Measurements from ENCODE around the gene SH3PXD2A. TPM values are rescaled to one million over a fixed set of nuclear protein-coding genes. Genes with fewer than 3 reads are reported as not detected.

The SH3PXD2A gene
- total and polyA plus RNA-seq, 2 experiments from 2014 or later = 1.8 to 5.0 TPM

DNA sequence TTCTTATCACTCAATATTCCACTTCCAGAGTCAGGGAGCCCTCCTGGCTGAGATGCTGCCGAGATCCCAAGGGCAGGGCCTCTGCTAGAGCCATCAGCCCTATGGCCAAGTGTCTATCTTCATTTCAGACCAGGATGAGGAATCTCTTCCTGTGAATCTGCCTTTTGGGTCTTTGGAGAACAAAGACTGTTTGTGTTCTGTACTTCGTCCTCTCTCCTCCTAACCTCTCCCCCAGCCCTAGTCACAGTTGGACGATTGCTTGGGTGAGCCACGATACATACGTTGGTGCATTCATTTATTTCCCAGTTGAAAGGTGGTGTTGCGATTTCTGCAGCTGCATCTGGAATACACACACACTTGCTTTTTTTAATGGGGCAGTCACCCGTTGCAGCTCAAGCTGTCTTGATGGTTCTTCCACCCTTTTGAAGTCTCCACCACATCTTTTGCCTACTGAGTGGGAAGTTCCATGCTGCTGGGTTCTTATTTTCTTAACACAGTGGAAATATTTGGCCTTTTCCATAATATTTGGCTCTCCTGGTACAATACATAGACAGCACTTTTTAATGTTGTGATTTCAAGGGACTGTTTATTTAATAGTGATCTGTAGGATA lies 26.7 kb downstream of the SH3PXD2A start (continued):
- TF ChIP-seq ZNF331 (CRISPR knock-in tag; IDR thresholded peaks at IDR 0.05; ENCODE audit: low read depth) (no peak), EZH2phosphoT487 (IDR thresholded peaks at IDR 0.05; ENCODE audit: unreplicated experiment) (no peak), STAT1 (IDR thresholded peaks at IDR 0.05; ENCODE audit: unreplicated experiment) (no peak), ZNF114 (CRISPR knock-in tag; IDR thresholded peaks at IDR 0.05) (no peak), EZH2 (IDR thresholded peaks at IDR 0.05; ENCODE audit: low read depth, unreplicated experiment) (no peak), CTCF (conservative IDR thresholded peaks at IDR 0.05; ENCODE audit: low read depth in 2 of 2) (no peak), ETS1 (IDR thresholded peaks at IDR 0.05) (no peak), NANOG (IDR thresholded peaks at IDR 0.05; ENCODE audit: borderline replicate concordance) (no peak), JUNB (IDR thresholded peaks at IDR 0.05; ENCODE audit: unreplicated experiment) (no peak)

DNA sequence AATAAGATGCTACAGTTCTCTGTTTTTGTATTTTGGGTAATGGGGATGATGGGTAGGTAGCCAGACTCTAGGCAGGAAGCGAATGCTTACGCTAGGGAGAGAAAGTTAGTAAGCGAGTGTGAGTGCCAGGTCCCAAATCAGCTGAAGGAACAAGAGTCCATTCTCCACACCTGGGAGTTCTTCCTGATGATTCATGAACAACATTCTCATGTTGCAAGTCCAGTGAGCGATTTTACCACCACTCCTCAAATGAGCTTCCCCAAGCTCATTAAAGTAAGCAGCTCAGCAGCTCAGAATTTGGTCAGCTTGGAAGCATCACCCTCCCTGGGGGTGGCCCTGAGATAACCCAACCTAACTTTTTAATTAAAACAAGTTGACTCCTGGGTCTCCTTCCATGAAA lies 27.3 kb downstream of the SH3PXD2A start:
- Mint-ChIP-seq H3K9me3 (peaks cover 12% of the 10 kb centered on the region; the same call in 2 of the 3 replicates), H3K4me3 (no peak overlapping the region), H3K4me1 (peaks cover 31% of the 10 kb centered on the region), H3K27ac (no peak overlapping the region), H3K36me3 (ENCODE audit: low read depth) (no peaks in the 10 kb centered on the region; the same call in 2 of the 3 replicates), H3K27me3 (ENCODE audit: insufficient read depth, low read depth, poor library complexity) (peaks cover 21% of the 10 kb centered on the region)
- no peak overlapping the region for H2AFZ ChIP-seq
- no peak overlapping the region for H3K4me2 ChIP-seq
- no peaks in the 10 kb centered on the region for H3K79me2 ChIP-seq (replicated peaks; ENCODE audit: insufficient read depth)
- no peaks in the 10 kb centered on the region for H4K20me1 ChIP-seq (replicated peaks; ENCODE audit: insufficient read depth)
- ATAC-seq (no peak), DNase-seq (ENCODE audit: low spot score) (no peak)
- peaks cover 4% of the 10 kb centered on the region; the same call in 1 of the 2 replicates for H3K4me1 ChIP-seq (ENCODE audit: insufficient read depth)
- H3K36me3 ChIP-seq (ENCODE audit: insufficient read depth) = no peaks in the 10 kb centered on the region
- no peaks in the 10 kb centered on the region for H3K27me3 ChIP-seq (ENCODE audit: insufficient read depth)
- no peaks in the 10 kb centered on the region for H3F3A ChIP-seq (replicated peaks; ENCODE audit: low read depth)
- no peaks in the 10 kb centered on the region for H3K9me2 ChIP-seq (ENCODE audit: insufficient read depth)
- TF ChIP-seq, protein P1, sequence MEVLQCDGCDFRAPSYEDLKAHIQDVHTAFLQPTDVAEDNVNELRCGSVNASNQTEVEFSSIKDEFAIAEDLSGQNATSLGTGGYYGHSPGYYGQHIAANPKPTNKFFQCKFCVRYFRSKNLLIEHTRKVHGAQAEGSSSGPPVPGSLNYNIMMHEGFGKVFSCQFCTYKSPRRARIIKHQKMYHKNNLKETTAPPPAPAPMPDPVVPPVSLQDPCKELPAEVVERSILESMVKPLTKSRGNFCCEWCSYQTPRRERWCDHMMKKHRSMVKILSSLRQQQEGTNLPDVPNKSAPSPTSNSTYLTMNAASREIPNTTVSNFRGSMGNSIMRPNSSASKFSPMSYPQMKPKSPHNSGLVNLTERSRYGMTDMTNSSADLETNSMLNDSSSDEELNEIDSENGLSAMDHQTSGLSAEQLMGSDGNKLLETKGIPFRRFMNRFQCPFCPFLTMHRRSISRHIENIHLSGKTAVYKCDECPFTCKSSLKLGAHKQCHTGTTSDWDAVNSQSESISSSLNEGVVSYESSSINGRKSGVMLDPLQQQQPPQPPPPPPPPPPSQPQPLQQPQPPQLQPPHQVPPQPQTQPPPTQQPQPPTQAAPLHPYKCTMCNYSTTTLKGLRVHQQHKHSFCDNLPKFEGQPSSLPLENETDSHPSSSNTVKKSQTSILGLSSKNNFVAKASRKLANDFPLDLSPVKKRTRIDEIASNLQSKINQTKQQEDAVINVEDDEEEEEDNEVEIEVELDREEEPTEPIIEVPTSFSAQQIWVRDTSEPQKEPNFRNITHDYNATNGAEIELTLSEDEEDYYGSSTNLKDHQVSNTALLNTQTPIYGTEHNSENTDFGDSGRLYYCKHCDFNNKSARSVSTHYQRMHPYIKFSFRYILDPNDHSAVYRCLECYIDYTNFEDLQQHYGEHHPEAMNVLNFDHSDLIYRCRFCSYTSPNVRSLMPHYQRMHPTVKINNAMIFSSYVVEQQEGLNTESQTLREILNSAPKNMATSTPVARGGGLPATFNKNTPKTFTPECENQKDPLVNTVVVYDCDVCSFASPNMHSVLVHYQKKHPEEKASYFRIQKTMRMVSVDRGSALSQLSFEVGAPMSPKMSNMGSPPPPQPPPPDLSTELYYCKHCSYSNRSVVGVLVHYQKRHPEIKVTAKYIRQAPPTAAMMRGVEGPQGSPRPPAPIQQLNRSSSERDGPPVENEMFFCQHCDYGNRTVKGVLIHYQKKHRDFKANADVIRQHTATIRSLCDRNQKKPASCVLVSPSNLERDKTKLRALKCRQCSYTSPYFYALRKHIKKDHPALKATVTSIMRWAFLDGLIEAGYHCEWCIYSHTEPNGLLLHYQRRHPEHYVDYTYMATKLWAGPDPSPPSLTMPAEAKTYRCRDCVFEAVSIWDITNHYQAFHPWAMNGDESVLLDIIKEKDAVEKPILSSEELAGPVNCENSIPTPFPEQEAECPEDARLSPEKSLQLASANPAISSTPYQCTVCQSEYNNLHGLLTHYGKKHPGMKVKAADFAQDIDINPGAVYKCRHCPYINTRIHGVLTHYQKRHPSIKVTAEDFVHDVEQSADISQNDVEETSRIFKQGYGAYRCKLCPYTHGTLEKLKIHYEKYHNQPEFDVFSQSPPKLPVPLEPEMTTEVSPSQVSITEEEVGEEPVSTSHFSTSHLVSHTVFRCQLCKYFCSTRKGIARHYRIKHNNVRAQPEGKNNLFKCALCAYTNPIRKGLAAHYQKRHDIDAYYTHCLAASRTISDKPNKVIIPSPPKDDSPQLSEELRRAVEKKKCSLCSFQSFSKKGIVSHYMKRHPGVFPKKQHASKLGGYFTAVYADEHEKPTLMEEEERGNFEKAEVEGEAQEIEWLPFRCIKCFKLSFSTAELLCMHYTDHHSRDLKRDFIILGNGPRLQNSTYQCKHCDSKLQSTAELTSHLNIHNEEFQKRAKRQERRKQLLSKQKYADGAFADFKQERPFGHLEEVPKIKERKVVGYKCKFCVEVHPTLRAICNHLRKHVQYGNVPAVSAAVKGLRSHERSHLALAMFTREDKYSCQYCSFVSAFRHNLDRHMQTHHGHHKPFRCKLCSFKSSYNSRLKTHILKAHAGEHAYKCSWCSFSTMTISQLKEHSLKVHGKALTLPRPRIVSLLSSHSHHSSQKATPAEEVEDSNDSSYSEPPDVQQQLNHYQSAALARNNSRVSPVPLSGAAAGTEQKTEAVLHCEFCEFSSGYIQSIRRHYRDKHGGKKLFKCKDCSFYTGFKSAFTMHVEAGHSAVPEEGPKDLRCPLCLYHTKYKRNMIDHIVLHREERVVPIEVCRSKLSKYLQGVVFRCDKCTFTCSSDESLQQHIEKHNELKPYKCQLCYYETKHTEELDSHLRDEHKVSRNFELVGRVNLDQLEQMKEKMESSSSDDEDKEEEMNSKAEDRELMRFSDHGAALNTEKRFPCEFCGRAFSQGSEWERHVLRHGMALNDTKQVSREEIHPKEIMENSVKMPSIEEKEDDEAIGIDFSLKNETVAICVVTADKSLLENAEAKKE (CRISPR knock-in tag; IDR thresholded peaks at IDR 0.05) = no peak
- TF ChIP-seq ETS1 (IDR thresholded peaks at IDR 0.05) (no peak), CREB1 (CRISPR knock-in tag; IDR thresholded peaks at IDR 0.05; ENCODE audit: low read depth) (no peak), ZNF331 (CRISPR knock-in tag; IDR thresholded peaks at IDR 0.05; ENCODE audit: low read depth) (no peak)
- H3K4me3 ChIP-seq = no peak overlapping the region
- no peak overlapping the region for H3K27ac ChIP-seq (ENCODE audit: low read depth)
